ENCODE data around the gene DNAH14.

DNA sequence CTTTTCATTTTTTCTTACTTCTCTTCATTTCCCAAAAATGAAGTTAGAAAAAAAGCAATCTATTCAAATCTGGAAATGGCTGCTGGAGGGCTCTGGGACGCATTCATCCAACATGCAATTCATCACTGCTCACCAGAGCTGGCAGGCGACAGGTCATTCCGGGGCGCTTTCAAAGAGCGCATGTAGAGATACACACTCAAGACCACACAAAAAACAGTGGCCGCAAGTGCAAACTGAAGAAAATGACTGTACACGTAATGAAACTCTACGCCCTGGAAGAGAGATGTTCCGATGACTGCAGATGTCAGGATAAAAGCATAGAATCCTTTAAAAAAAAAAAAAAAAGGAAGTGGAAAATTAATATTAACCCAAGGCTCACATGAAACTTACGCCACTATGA is 482.8 kb downstream of the DNAH14 start:
- TF ChIP-seq, protein P1, sequence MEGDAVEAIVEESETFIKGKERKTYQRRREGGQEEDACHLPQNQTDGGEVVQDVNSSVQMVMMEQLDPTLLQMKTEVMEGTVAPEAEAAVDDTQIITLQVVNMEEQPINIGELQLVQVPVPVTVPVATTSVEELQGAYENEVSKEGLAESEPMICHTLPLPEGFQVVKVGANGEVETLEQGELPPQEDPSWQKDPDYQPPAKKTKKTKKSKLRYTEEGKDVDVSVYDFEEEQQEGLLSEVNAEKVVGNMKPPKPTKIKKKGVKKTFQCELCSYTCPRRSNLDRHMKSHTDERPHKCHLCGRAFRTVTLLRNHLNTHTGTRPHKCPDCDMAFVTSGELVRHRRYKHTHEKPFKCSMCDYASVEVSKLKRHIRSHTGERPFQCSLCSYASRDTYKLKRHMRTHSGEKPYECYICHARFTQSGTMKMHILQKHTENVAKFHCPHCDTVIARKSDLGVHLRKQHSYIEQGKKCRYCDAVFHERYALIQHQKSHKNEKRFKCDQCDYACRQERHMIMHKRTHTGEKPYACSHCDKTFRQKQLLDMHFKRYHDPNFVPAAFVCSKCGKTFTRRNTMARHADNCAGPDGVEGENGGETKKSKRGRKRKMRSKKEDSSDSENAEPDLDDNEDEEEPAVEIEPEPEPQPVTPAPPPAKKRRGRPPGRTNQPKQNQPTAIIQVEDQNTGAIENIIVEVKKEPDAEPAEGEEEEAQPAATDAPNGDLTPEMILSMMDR (IDR thresholded peaks at IDR 0.05) = no peak
- no peak for TF ChIP-seq EP300 (IDR thresholded peaks at IDR 0.05)
- no peak for TF ChIP-seq POLR2AphosphoS5 (IDR thresholded peaks at IDR 0.05)
